K562 (cell line): ENCODE results near the gene OR2G2. TPM values are rescaled to one million over a fixed set of nuclear protein-coding genes. Genes with fewer than 3 reads are reported as not detected.

Experiments
- BRD9 ChIP-seq: fragments of 450-650 bp; IDR thresholded peaks from 2 replicates; pipeline ENCODE4 v1.6.1; 2018; ENCODE audit warnings: low read depth; ENCODE audit not compliant: partially characterized antibody
- FOXA3 ChIP-seq, 2 experiments: fragments of 450-650 bp in 1 of 2; sonication (generic) in 1 of 2; formaldehyde crosslinking; IDR thresholded peaks in 1 of 2; conservative IDR thresholded peaks in 1 of 2; 2 replicates each; pipeline versions ENCODE4 v1.4.0 to v1.8.0; 2020 to 2022; ENCODE audit warnings: mild to moderate bottlenecking in 2 of 2, missing genetic modification reagents in 1 of 2
- HMG20A ChIP-seq: fragments of 450-650 bp; formaldehyde crosslinking; conservative IDR thresholded peaks from 2 replicates; pipeline ENCODE4 v1.4.0; 2020; ENCODE audit warnings: mild to moderate bottlenecking, mixed read lengths
- MAZ ChIP-seq, 2 experiments: fragments of 450-650 bp in 1 of 2; sonication (generic) in 1 of 2; formaldehyde crosslinking; IDR thresholded peaks in 1 of 2; conservative IDR thresholded peaks in 1 of 2; 2 replicates each; pipeline versions ENCODE4 v1.4.0 to v1.5.0; 2020; ENCODE audit warnings: mild to moderate bottlenecking in 1 of 2, missing genetic modification reagents in 1 of 2
- MEIS2 ChIP-seq: fragments of 450-650 bp; IDR thresholded peaks from 2 replicates; pipeline ENCODE4 v1.6.1; 2014; ENCODE audit warnings: mild to moderate bottlenecking; ENCODE audit not compliant: partially characterized antibody
- MXI1 ChIP-seq: IDR thresholded peaks from 2 replicates; pipeline ENCODE4 v1.6.1; 2011; ENCODE audit warnings: low read depth, mild to moderate bottlenecking, improper control_type of control experiment, low read length
- MYNN ChIP-seq, 2 experiments: sonication (generic); formaldehyde crosslinking in 1 of 2; IDR thresholded peaks; 2 replicates each; pipeline versions ENCODE4 v1.5.0 to v1.6.1; 2016 to 2020; ENCODE audit warnings: antibody characterized with exemption in 1 of 2, missing genetic modification reagents in 1 of 2
- NFE2 ChIP-seq: IDR thresholded peaks from 2 replicates; pipeline ENCODE4 v1.6.1; 2014; ENCODE audit warnings: antibody characterized with exemption, low read depth
- SREBF2 ChIP-seq: sonication (generic); formaldehyde crosslinking; IDR thresholded peaks from 2 replicates; pipeline ENCODE4 v1.4.0; 2020; ENCODE audit warnings: mild to moderate bottlenecking, missing genetic modification reagents
- TEAD4 ChIP-seq, 2 experiments: sonication (generic) in 1 of 2; formaldehyde crosslinking in 1 of 2; IDR thresholded peaks; 2 replicates each; pipeline versions ENCODE4 v1.6.1 to v1.8.0; 2012 to 2022; ENCODE audit warnings: borderline replicate concordance in 1 of 2, inconsistent platforms in 1 of 2, low read length in 1 of 2, mild to moderate bottlenecking in 1 of 2, missing genetic modification reagents in 1 of 2
- ZBTB11 ChIP-seq, 3 experiments: fragments of 200-800 bp in 1 of 3; fragments of 250-450 bp in 1 of 3; fragments of 450-650 bp in 1 of 3; sonication (Bioruptor Pico) in 1 of 3; sonication (Bioruptor generic) in 1 of 3; formaldehyde crosslinking in 1 of 3; IDR thresholded peaks; 2 replicates each; pipeline versions ENCODE4 v1.6.1 to v1.8.0; 2016 to 2022; ENCODE audit warnings: mild to moderate bottlenecking in 2 of 3, missing genetic modification characterization in 2 of 3, missing compliant biosample characterization in 1 of 3, moderate library complexity in 1 of 3
- ZBTB9 ChIP-seq: fragments of 450-650 bp; formaldehyde crosslinking; IDR thresholded peaks from 2 replicates; pipeline ENCODE4 v1.4.0; 2020; ENCODE audit warnings: mild to moderate bottlenecking, moderate library complexity
- ZNF449 ChIP-seq: fragments of 250-450 bp; sonication (Bioruptor Pico); IDR thresholded peaks from 2 replicates; pipeline ENCODE4 v1.8.0; 2022; ENCODE audit warnings: moderate library complexity, mild to moderate bottlenecking, inconsistent platforms
- polyA plus RNA-seq, 8 experiments: library from polyadenylated mRNA; depleted of rRNA in 4 of 8; stranded (reverse) in 5 of 8; unstranded in 3 of 8; fragments of >200 nt; fragmentation: Nextera tagmentation in 2 of 8; fragmentation: Illumina TruSeq in 1 of 8; extraction: Ambion mirVana in 2 of 8; extraction: Trizol in 1 of 8; gene quantifications; 2 replicates each; pipeline versions ENCODE4 v1.2.1 to v1.2.3, GENCODE V29; 2011 to 2014; ENCODE audit warnings: inconsistent platforms in 1 of 8, missing spikeins in 1 of 8
- total RNA-seq, 7 experiments: library from RNA; depleted of rRNA in 6 of 7; stranded (reverse); fragments of >200 nt in 6 of 7; fragmentation: Illumina TruSeq in 2 of 7; extraction: Trizol in 2 of 7; gene quantifications; 2 replicates each; pipeline versions ENCODE4 v1.2.1 to v1.2.3, GENCODE V29; 2011 to 2021; ENCODE audit warnings: low replicate concordance in 1 of 7
- TF ChIP-seq, protein P1 (sequence below), 2 experiments: IDR thresholded peaks in 1 of 2; conservative IDR thresholded peaks in 1 of 2; 2 replicates each; pipeline ENCODE4 v1.6.1; 2016; ENCODE audit warnings: low read depth in 2 of 2, mild to moderate bottlenecking in 1 of 2, missing compliant biosample characterization in 1 of 2, missing genetic modification characterization in 1 of 2, moderate library complexity in 1 of 2

The OR2G2 gene
- total and polyA plus RNA-seq, 9 of the 15 experiments (the other 6 are each of a cell fraction or from before 2014, with no cell fraction given): not detected

- TF ChIP-seq ZBTB11 (CRISPR knock-in tag; IDR thresholded peaks at IDR 0.05) (0 out of 6 replicates have a peak, but pooled peaks of 1 of the 3 experiments have one; percentile 36), NFE2 (peak; percentile 90), MYNN (IDR thresholded peaks at IDR 0.05) (peak; percentile 55; the same call in 1 of the 2 replicates), MYNN (CRISPR knock-in tag; IDR thresholded peaks at IDR 0.05) (no peak), SREBF2 (no peak), ZNF449 (CRISPR knock-in tag) (peak; percentile 63; the same call in 1 of the 2 replicates), BRD9 (no peak), TEAD4 (IDR thresholded peaks at IDR 0.05; ENCODE audit: low read length) (peak; percentile 93), TEAD4 (CRISPR knock-in tag; IDR thresholded peaks at IDR 0.05; ENCODE audit: borderline replicate concordance) (no peak), FOXA3 (CRISPR knock-in tag; conservative IDR thresholded peaks at IDR 0.05 in 1 of 2, IDR thresholded peaks at IDR 0.05 in 1 of 2) (no peak), MXI1 (no peak), MAZ (CRISPR knock-in tag; conservative IDR thresholded peaks at IDR 0.05 in 1 of 2, IDR thresholded peaks at IDR 0.05 in 1 of 2) (peak; percentile 15 to 70; a peak in 3 of 4 replicates), MEIS2 (peak; percentile 91), ZBTB9 (CRISPR knock-in tag) (peak; percentile 97), HMG20A (CRISPR knock-in tag) (no peak)
- TF ChIP-seq, protein P1, sequence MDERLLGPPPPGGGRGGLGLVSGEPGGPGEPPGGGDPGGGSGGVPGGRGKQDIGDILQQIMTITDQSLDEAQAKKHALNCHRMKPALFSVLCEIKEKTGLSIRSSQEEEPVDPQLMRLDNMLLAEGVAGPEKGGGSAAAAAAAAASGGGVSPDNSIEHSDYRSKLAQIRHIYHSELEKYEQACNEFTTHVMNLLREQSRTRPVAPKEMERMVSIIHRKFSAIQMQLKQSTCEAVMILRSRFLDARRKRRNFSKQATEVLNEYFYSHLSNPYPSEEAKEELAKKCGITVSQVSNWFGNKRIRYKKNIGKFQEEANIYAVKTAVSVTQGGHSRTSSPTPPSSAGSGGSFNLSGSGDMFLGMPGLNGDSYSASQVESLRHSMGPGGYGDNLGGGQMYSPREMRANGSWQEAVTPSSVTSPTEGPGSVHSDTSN (CRISPR knock-in tag; IDR thresholded peaks at IDR 0.05; ENCODE audit: low read depth): no peak
- TF ChIP-seq, protein P1 (tag; conservative IDR thresholded peaks at IDR 0.05; ENCODE audit: low read depth): peak; percentile 71
These were observed 40.1 kb upstream of the OR2G2 start (continued) for GRCh38 chr1:247548092-247548491.
